Uterus (tissue), 2 donors: ENCODE results near the gene CYBC1.

Experiments used
- POLR2A ChIP-seq, 2 donors: fragments of 450-650 bp; IDR thresholded peaks; one replicate each; pipeline ENCODE4 v1.6.1; 2016; ENCODE audit warnings: antibody characterized with exemption in 2 of 2, mild to moderate bottlenecking in 1 of 2, moderate library complexity in 1 of 2
- TF ChIP-seq, protein P1 (sequence below), 4 experiments: fragments of 200-600 bp in 2 of 4; fragments of 450-650 bp in 2 of 4; sonication (generic) in 2 of 4; IDR thresholded peaks; one replicate each; pipeline ENCODE4 v1.5.1; 2016 to 2019; ENCODE audit warnings: antibody characterized with exemption in 4 of 4, mild to moderate bottlenecking in 2 of 4, moderate library complexity in 1 of 4

DNA sequence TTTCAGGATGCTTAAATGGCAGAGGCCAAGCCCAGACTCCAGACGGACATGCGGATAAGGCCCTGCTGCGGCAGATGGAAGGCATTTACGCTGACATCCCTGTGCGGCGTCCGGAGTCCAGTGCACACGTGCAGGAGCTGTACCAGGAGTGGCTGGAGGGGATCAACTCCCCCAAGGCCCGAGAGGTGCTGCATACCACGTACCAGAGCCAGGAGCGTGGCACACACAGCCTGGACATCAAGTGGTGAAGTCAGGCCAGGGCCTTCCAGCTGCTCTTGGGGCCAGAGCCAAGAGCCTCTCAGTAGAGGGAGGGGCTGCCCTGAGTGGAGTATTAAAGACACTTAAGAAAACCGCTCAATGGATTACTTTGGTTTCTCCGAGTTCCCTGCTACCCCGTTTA, 37.4 kb upstream of the CYBC1 start:
- TF ChIP-seq, protein P1, sequence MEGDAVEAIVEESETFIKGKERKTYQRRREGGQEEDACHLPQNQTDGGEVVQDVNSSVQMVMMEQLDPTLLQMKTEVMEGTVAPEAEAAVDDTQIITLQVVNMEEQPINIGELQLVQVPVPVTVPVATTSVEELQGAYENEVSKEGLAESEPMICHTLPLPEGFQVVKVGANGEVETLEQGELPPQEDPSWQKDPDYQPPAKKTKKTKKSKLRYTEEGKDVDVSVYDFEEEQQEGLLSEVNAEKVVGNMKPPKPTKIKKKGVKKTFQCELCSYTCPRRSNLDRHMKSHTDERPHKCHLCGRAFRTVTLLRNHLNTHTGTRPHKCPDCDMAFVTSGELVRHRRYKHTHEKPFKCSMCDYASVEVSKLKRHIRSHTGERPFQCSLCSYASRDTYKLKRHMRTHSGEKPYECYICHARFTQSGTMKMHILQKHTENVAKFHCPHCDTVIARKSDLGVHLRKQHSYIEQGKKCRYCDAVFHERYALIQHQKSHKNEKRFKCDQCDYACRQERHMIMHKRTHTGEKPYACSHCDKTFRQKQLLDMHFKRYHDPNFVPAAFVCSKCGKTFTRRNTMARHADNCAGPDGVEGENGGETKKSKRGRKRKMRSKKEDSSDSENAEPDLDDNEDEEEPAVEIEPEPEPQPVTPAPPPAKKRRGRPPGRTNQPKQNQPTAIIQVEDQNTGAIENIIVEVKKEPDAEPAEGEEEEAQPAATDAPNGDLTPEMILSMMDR (IDR thresholded peaks at IDR 0.05): no peak
- no peak for TF ChIP-seq POLR2A (IDR thresholded peaks at IDR 0.05)
